HEK293T (cell line): Measurements from ENCODE around the gene RETREG2.

Experiments
- CTCF ChIA-PET: fragments of 350-600 bp; formaldehyde crosslinking; extraction: SDS; loops from one replicate; lab custom pipeline; 2021; ENCODE audit warnings: antibody characterized with exemption, inconsistent platforms; lab: Yijun Ruan, JAX
- POLR2A ChIA-PET: fragments of 350-600 bp; formaldehyde crosslinking; extraction: SDS; loops from one replicate; lab custom pipeline; 2020; ENCODE audit warnings: antibody characterized with exemption, inconsistent platforms; lab: Yijun Ruan, JAX
- DNase-seq: peaks from one replicate; pipeline ENCODE4 v3.0.0; 2012; ENCODE audit warnings: mixed read lengths; ENCODE audit errors: extremely low spot score
- ARNT ChIP-seq: fragments of 450-650 bp; IDR thresholded peaks from 2 replicates; pipeline ENCODE4 v1.6.1; 2017; ENCODE audit warnings: mild to moderate bottlenecking
- BHLHE40 ChIP-seq: fragments of 450-650 bp; IDR thresholded peaks from 2 replicates; pipeline ENCODE4 v1.6.1; 2016; ENCODE audit warnings: mild to moderate bottlenecking, moderate library complexity, borderline replicate concordance
- CTBP1 ChIP-seq: fragments of 450-650 bp; IDR thresholded peaks from 2 replicates; pipeline ENCODE4 v1.6.1; 2016; ENCODE audit warnings: borderline replicate concordance
- ELF4 ChIP-seq: fragments of 450-650 bp; IDR thresholded peaks from 2 replicates; pipeline ENCODE4 v1.6.1; 2017; ENCODE audit warnings: antibody characterized with exemption
- FOXA1 ChIP-seq: fragments of 450-650 bp; IDR thresholded peaks from 2 replicates; pipeline ENCODE4 v1.6.1; 2016; ENCODE audit warnings: mild to moderate bottlenecking
- FOXK2 ChIP-seq: fragments of 450-650 bp; IDR thresholded peaks from 2 replicates; pipeline ENCODE4 v1.6.1; 2016; ENCODE audit warnings: mild to moderate bottlenecking
- FOXM1 ChIP-seq: fragments of 450-650 bp; IDR thresholded peaks from 2 replicates; pipeline ENCODE4 v1.6.1; 2017; ENCODE audit warnings: mild to moderate bottlenecking, borderline replicate concordance
- HDGF ChIP-seq: fragments of 450-650 bp; IDR thresholded peaks from 2 replicates; pipeline ENCODE4 v1.6.1; 2017; ENCODE audit warnings: antibody characterized with exemption, borderline replicate concordance
- L3MBTL2 ChIP-seq: fragments of 450-650 bp; conservative IDR thresholded peaks from 2 replicates; pipeline ENCODE4 v1.6.1; 2016; ENCODE audit warnings: mild to moderate bottlenecking
- LEF1 ChIP-seq: fragments of 450-650 bp; IDR thresholded peaks from 2 replicates; pipeline ENCODE4 v1.6.1; 2017; ENCODE audit warnings: mild to moderate bottlenecking, borderline replicate concordance
- NFRKB ChIP-seq: fragments of 450-650 bp; IDR thresholded peaks from 2 replicates; pipeline ENCODE4 v1.6.1; 2016; ENCODE audit warnings: mild to moderate bottlenecking, moderate library complexity
- SP1 ChIP-seq: fragments of 450-650 bp; IDR thresholded peaks from 2 replicates; pipeline ENCODE4 v1.6.1; 2017
- SUZ12 ChIP-seq: fragments of 450-650 bp; IDR thresholded peaks from 2 replicates; pipeline ENCODE4 v1.6.1; 2016; ENCODE audit warnings: mild to moderate bottlenecking
- TARDBP ChIP-seq: fragments of 450-650 bp; IDR thresholded peaks from 2 replicates; pipeline ENCODE4 v1.6.1; 2016
- ZNF384 ChIP-seq: fragments of 450-650 bp; IDR thresholded peaks from 2 replicates; pipeline ENCODE4 v1.6.1; 2016
- TF ChIP-seq, protein P1 (sequence below): fragments of 450-650 bp; IDR thresholded peaks from 2 replicates; pipeline ENCODE4 v1.6.1; 2016

Gene RETREG2

GRCh38 chr2:219158025-219158424, 20.1 kb upstream of the RETREG2 start:
- TF ChIP-seq FOXA1 (no peak), SP1 (no peak), ELF4 (no peak), L3MBTL2 (no peak), HDGF (no peak), CTBP1 (no peak), LEF1 (no peak), NFRKB (no peak), ZNF384 (no peak), FOXM1 (no peak), BHLHE40 (no peak), SUZ12 (no peak)
- DNase-seq, result no peak
- CTCF ChIA-PET, result interaction anchor here (0.9 to 6.1 kb wide), 2 partner anchors 18 to 127 kb away, joined by 3 to 40 read pairs; no protein-coding TSS in a partner anchor
- POLR2A ChIA-PET, result no interaction called here

DNA sequence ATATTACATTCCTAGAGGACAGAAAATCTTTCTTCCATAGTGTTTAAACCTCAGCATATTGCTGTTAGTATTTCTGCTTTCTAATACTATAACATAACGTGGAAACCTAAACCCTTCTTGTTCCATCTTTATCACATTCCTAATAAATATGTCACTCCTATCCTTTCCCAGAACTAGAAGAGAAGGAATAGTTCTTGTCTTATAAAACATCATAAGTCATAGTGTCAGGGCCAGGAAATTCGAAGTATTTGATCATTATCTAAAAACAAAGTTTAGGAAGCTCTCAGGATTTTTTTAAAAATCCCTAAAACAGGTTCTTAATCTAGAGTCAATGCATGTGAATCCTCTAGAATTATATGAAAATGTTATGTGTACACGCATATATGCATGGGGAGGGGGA, 19.5 kb upstream of the RETREG2 start:
- DNase-seq, result no peak
- CTCF ChIA-PET, result interaction anchor here (0.6 to 6.1 kb wide), 4 partner anchors 13 to 141 kb away, joined by 3 to 40 read pairs (median 4); no protein-coding TSS in a partner anchor
- no peak for TF ChIP-seq HDGF
- TF ChIP-seq BHLHE40, result no peak
- no peak for TF ChIP-seq SUZ12
- TF ChIP-seq ZNF384, result no peak
- TF ChIP-seq ELF4, result no peak
- TF ChIP-seq SP1, result no peak
- no peak for TF ChIP-seq L3MBTL2
- TF ChIP-seq FOXA1, result no peak
- POLR2A ChIA-PET, result interaction anchor here (1.3 kb wide), 1 partner anchor 137 kb away, joined by 3 read pairs; no protein-coding TSS in a partner anchor

DNA sequence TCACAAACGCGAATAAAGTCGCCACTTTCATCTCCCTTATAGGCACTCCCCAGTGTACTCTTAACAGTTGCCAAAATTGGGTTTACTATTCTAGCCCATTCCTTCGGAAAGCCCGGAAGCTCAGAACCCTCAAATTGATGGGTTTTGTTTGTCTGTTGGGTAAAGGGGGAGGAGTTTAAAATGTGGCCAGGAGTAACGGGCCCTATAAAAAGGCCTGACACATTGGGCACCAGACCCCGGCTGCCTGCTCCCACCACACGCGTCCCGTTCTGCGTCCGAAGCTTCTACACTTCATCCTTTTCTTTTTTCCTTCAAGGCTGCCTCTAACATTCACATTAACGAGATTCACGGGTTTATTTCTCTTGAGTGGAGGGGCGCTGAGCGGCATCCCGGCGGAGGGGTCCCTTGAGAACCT, 18.3 kb upstream of the RETREG2 start:
- POLR2A ChIA-PET, result interaction anchor here (1.3 kb wide), 1 partner anchor 135 kb away, joined by 3 read pairs; no protein-coding TSS in a partner anchor
- TF ChIP-seq SP1, result no peak
- TF ChIP-seq TARDBP, result no peak
- no peak for TF ChIP-seq ZNF384
- TF ChIP-seq FOXK2, result no peak
- no peak for TF ChIP-seq L3MBTL2
- no peak for TF ChIP-seq ELF4
- TF ChIP-seq CTBP1, result no peak
- no peak for TF ChIP-seq BHLHE40
- TF ChIP-seq, protein P1, sequence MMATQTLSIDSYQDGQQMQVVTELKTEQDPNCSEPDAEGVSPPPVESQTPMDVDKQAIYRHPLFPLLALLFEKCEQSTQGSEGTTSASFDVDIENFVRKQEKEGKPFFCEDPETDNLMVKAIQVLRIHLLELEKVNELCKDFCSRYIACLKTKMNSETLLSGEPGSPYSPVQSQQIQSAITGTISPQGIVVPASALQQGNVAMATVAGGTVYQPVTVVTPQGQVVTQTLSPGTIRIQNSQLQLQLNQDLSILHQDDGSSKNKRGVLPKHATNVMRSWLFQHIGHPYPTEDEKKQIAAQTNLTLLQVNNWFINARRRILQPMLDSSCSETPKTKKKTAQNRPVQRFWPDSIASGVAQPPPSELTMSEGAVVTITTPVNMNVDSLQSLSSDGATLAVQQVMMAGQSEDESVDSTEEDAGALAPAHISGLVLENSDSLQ, result no peak
- no peak for TF ChIP-seq FOXM1
- no peak for TF ChIP-seq HDGF
- no peak for TF ChIP-seq FOXA1
- TF ChIP-seq LEF1, result no peak
- TF ChIP-seq ARNT, result no peak
- CTCF ChIA-PET, result interaction anchor here (0.6 to 6.1 kb wide), 10 partner anchors 10 to 348 kb away, joined by 3 to 40 read pairs (median 3); no protein-coding TSS in a partner anchor
- DNase-seq, result no peak

DNA sequence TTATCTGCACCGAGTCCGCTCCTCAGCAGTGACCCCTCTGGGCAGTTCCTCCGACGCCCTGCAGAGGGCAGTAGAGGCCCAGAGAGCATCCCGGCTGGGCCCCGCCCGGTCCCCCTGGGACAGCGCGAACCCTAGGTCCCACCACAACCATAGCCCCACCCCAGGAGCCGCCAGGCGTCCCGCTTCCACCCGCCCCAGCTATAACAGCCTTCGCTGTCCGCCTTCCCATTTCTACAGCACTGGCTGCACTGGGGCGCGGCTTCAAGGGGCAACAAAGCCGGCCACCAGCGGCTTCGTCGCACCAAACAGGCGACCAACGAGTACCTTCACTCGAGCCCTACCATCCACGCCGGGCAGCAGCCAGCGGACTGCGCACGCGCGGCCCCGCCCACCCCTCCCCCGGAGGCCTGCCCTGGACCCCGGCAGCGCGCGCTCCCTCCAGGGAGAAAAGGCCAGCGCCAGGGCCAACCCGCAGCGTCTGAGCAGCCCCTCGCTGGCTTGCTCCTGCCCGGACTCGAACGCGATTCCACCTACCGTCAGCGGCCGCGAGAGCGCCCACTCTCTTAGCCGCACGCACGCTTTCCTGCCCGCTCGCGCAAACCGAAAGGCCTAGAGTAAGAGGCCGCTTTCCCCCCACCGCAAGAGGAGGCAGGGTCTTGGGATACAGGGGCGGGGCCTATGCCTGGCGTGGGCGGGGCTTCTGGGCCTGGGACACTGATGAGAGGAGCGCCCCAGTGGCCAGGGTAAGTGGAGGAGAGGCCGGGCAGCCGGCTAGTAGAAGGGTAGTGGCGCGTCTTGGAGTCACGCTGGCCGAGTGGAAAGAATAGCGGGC, 17.7 kb upstream of the RETREG2 start, which contains the start of gene NHEJ1:
Gene NHEJ1, minus strand, starts transcription at position 630 of the 832 bp plus-strand sequence. CDS start 2,453 bp downstream, outside the sequence.
- POLR2A ChIA-PET, result no interaction called here
- CTCF ChIA-PET, result interaction anchor here (0.6 to 6.1 kb wide), 5 partner anchors 11 to 134 kb away, joined by 3 to 40 read pairs (median 3); no protein-coding TSS in a partner anchor
- TF ChIP-seq BHLHE40, result no peak
- peak; percentile 92 for TF ChIP-seq L3MBTL2
- peak; percentile 95 for DNase-seq

DNA sequence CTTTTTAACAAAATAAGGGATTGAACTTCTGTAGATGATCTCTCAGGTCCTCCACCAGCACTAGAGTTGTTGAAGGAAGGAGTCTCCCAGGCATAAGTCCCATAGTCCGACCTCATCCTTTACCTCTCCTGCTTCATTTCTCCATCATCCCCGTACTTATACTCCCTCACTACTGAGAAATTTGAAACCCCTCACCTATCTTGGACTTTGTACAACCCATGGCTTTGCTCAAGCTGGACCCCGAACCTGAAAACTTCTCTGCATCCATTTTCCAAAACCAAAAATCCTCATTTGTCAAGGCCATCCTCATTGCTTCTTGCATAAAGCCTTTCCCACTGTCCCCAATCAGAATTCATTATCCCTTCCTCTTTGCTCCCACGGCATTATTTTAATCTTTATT, 17.0 kb upstream of the RETREG2 start:
- ChIA-PET POLR2A (no interaction called here), CTCF (no interaction called here)
- TF ChIP-seq SUZ12 (no peak), LEF1 (no peak), TARDBP (no peak), FOXA1 (no peak), ELF4 (no peak)
- DNase-seq, result no peak

GRCh38 chr2:219163156-219163555, 14.9 kb upstream of the RETREG2 start:
- DNase-seq, result no peak
- ChIA-PET CTCF (no interaction called here), POLR2A (interaction anchor here (0.6 kb wide), 1 partner anchor 13 kb away, joined by 5 read pairs; the partner anchor contains the start of gene CNPPD1)
- TF ChIP-seq, protein P1, result no peak
- TF ChIP-seq FOXM1, result no peak
- no peak for TF ChIP-seq SP1
- TF ChIP-seq FOXA1, result no peak
- TF ChIP-seq CTBP1, result no peak
- TF ChIP-seq HDGF, result no peak
- no peak for TF ChIP-seq BHLHE40
- no peak for TF ChIP-seq L3MBTL2
- TF ChIP-seq FOXK2, result no peak
- TF ChIP-seq NFRKB, result no peak
- no peak for TF ChIP-seq TARDBP
- no peak for TF ChIP-seq ZNF384
- TF ChIP-seq SUZ12, result no peak
- TF ChIP-seq ARNT, result no peak
- no peak for TF ChIP-seq LEF1
